Measurements from ENCODE around the gene MGRN1.

MGRN1 gene

GRCh38 chr16:4640572-4641305 is 16.1 kb downstream of the MGRN1 start:
- no peak overlapping the region for H3K4me3 ChIP-seq (ENCODE audit: low read depth, low read length)
- DNase-seq (ENCODE audit: low read depth, low spot score): no peak
- in situ Hi-C loops (cut with HindIII; ENCODE audit: low sequenced_read_pairs): no loop called here
- no peak for TF ChIP-seq CTCF (IDR thresholded peaks at IDR 0.05; ENCODE audit: low read depth, low read length)

GRCh38 chr16:4641306-4641687 is 16.7 kb downstream of the MGRN1 start:
- in situ Hi-C loops (cut with HindIII; ENCODE audit: low sequenced_read_pairs): no loop called here
- no peak overlapping the region for H3K4me3 ChIP-seq (ENCODE audit: low read depth, low read length)
- TF ChIP-seq CTCF (IDR thresholded peaks at IDR 0.05; ENCODE audit: low read depth, low read length): no peak
- DNase-seq (ENCODE audit: low read depth, low spot score): no peak

GRCh38 chr16:4641895-4642294 is 17.3 kb downstream of the MGRN1 start:
- no peak overlapping the region for H3K4me3 ChIP-seq (ENCODE audit: low read depth, low read length)
- no peak for TF ChIP-seq CTCF (IDR thresholded peaks at IDR 0.05; ENCODE audit: low read depth, low read length)
- DNase-seq (ENCODE audit: low read depth, low spot score): no peak
- in situ Hi-C loops (cut with HindIII; ENCODE audit: low sequenced_read_pairs): no loop called here

GRCh38 chr16:4646773-4647643 is 22.4 kb downstream of the MGRN1 start:
- in situ Hi-C loops (cut with HindIII; ENCODE audit: low sequenced_read_pairs): no loop called here

GRCh38 chr16:4647644-4647980 is 23.0 kb downstream of the MGRN1 start:
- DNase-seq (ENCODE audit: low read depth, low spot score): no peak
- TF ChIP-seq CTCF (IDR thresholded peaks at IDR 0.05; ENCODE audit: low read depth, low read length): no peak
- in situ Hi-C loops (cut with HindIII; ENCODE audit: low sequenced_read_pairs): no loop called here
- no peak overlapping the region for H3K4me3 ChIP-seq (ENCODE audit: low read depth, low read length)

More at GRCh38 chr16:4646773-4647643, 22.4 kb downstream of the MGRN1 start:
- no peak for DNase-seq (ENCODE audit: low read depth, low spot score)
- no peak overlapping the region for H3K4me3 ChIP-seq (ENCODE audit: low read depth, low read length)
- TF ChIP-seq CTCF (IDR thresholded peaks at IDR 0.05; ENCODE audit: low read depth, low read length): no peak

GRCh38 chr16:4648917-4649316 is 24.3 kb downstream of the MGRN1 start:
- in situ Hi-C loops (cut with HindIII; ENCODE audit: low sequenced_read_pairs): no loop called here
- TF ChIP-seq CTCF (IDR thresholded peaks at IDR 0.05; ENCODE audit: low read depth, low read length): no peak
- no peak overlapping the region for H3K4me3 ChIP-seq (ENCODE audit: low read depth, low read length)
- DNase-seq (ENCODE audit: low read depth, low spot score): no peak

All from astrocyte of the spinal cord (primary cell).